ENCODE data around the gene REC114.

DNA sequence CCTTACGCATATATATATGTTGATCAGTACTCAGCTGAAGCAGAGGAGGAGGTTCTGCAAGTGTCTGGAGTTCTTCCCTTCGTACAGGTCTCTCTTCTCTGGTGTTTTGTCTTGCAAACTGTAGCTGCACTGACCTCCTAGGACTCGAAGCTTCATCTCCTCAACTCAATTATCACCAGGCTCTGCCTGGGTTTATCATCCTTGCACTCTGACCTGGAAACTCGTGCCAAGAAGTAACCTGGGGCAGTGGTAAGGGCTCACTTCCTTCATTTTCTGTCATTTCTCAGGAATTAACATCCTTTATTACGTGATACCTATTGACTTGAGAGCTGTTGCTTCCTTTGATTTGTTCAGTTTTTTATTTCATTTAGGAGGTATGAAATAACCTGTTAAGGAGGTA is 14.4 kb downstream of the REC114 start:
- TF ChIP-seq, protein P1, sequence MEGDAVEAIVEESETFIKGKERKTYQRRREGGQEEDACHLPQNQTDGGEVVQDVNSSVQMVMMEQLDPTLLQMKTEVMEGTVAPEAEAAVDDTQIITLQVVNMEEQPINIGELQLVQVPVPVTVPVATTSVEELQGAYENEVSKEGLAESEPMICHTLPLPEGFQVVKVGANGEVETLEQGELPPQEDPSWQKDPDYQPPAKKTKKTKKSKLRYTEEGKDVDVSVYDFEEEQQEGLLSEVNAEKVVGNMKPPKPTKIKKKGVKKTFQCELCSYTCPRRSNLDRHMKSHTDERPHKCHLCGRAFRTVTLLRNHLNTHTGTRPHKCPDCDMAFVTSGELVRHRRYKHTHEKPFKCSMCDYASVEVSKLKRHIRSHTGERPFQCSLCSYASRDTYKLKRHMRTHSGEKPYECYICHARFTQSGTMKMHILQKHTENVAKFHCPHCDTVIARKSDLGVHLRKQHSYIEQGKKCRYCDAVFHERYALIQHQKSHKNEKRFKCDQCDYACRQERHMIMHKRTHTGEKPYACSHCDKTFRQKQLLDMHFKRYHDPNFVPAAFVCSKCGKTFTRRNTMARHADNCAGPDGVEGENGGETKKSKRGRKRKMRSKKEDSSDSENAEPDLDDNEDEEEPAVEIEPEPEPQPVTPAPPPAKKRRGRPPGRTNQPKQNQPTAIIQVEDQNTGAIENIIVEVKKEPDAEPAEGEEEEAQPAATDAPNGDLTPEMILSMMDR (IDR thresholded peaks at IDR 0.05), result no peak
- no peak for TF ChIP-seq ZFX (IDR thresholded peaks at IDR 0.05; ENCODE audit: borderline replicate concordance)
